GM19023 (cell line): ENCODE measurements around the gene FECH.

Experiments
- ATAC-seq: cut with Tn5 transposase; IDR thresholded peaks from one replicate; pipeline ENCODE4 v1.9.1; 2021; ENCODE audit warnings: mild to moderate bottlenecking, moderate library complexity; ENCODE audit not compliant: unreplicated experiment

FECH gene

DNA sequence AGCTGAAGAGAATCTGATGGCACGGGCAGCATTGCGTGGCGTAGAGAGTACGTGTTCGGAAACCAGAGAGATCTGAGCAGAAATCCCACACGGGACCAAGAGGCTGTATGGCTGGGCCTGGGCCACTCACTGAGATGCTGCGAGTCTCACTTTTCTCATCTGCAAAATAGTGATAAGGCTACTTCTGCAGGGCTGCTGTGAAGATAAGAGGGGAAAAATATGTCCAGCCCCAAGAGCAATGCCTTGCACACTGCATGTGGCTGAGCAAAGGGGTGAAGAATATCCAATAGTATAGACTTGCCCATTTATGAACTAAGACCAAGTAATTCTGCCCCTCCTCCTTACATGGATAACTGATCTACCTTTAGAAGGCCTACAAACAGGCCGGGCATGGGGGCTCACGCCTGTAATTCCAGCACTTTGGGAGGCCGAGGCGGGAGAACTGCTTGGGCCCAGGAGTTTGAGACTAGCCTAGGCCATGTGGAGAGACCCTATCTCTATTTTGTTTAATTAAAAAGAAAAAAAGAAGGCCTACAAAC, 3.1 kb downstream of the FECH start:
- no peak for ATAC-seq

- ATAC-seq, result peak; percentile 71
Measured at GRCh38 chr18:57581301-57581934, 5.1 kb downstream of the FECH start.

DNA sequence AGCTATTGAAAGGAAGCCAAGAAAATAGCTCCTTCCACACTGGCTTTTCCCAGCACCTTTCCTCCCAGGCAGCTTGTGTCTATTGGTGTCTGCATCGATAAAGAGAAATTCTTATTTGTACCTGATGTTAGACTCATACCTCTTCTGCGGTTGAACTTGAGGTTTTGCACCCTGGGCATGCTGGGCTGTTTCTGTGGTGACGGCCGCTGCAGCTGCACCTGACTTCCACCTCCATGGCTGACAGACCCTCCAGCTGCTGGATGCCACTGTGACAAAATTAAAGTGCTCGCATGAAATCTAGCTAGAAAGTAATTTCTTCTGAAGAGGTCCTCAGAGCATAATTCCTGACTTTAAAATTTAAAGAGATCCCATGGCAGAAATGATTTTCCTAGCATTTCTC, 6.6 kb downstream of the FECH start:
- no peak for ATAC-seq

DNA sequence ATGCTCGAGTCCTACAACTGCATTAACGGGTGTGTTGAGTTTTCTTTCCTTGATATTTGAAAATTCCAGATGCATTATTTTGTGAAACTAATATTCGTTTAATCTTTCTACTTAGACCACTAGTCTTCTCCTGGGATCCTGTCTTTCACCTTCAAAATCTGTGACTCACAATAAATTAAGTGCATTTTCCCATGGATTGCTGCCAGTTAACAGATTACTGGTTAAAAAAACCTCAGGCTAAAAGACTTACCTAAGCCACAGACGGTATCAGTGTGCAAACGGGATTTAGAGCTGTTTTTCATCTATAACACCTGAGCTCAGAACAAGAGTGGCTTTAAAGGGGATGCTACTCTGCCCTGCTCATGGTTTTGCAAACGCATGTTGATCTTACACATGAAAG, 10.2 kb downstream of the FECH start:
- ATAC-seq, result no peak

GRCh38 chr18:57575542-57575941, 11.0 kb downstream of the FECH start:
- no peak for ATAC-seq

DNA sequence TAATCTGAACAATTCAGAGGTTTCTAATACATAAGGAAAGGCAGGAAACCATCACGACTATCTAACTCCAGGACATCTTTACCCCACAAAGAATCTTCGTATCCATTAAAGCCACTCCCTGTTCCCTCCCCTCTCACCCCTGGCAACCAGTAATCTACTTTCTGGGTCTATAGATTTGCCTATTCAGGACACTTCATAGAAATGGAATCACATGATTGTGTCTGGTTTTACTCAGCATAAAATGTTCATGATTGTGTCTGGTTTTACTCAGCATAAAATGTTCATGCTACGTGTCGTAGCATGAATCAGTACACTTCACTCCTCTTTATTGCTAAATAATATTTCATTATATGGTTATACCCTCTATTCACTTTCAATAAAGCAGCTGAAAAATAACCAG, 11.6 kb downstream of the FECH start:
- no peak for ATAC-seq

DNA sequence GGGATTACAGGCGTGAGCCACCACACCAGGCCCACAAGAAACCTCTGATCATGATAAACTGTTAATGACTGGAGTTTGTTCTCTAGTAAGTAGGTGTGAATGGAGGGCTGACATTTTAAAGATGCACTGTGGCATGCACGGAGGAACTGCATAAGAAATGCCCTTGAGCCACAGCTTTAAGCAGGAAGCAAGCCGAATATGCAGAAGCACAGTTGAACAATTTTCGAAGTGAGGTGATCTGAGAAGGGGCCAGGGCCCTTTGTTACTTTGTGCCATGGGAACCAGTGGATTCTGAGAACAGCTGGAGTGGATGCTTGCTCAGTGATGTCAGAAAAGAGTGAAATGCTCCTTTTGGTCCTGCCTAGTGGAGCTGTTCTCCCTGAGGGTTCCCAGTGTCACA, 16.3 kb downstream of the FECH start:
- ATAC-seq, result no peak

DNA sequence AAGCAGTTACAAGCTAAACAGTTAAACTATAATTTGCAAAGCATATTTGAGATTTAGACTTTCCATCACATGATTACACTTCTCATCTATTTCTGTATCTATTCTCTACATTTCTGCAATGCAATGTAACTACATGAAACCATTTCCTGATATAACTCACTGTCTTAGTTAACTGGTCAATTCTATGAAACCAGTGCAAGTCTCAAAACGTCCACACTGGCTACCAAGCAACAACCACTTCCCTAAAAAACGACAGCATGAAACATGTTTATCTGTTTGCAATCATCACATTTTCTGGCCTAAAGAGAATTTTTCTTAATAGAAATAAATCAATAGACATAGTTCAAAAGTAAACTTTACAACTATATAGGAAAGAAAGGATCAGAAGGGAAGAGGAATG, 17.4 kb downstream of the FECH start:
- no peak for ATAC-seq

DNA sequence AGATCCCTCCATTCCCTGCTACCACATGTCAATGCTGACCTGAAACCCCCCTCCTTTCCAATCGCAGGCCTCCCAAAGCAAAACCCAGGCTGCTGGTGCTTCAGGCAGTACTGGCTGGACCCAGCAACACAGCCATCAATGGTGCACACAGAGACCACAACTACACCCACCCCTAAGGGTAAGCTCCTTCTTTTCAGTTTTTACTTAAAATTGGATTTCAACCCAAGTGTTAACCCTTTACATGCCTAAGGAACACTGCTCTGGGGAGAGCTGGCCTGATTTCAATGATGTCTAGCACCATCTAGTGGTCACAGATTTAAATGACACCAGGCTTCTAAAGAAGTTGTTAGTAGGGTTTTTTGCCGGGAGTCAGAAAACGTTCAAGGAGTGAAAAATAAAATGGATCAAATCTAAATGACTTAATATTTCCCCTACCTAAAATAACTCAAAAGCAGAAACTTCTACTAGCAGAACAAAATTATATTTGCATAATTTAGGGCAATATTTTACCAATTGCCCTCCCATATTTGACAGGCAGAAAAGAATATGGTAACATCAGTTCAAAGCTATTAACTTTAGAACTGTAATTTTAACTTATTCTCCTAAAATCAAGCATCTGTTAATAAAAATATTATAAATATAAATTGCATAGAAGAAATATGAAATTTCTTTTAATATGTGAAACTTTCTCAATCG, 24.6 kb downstream of the FECH start:
- no peak for ATAC-seq

DNA sequence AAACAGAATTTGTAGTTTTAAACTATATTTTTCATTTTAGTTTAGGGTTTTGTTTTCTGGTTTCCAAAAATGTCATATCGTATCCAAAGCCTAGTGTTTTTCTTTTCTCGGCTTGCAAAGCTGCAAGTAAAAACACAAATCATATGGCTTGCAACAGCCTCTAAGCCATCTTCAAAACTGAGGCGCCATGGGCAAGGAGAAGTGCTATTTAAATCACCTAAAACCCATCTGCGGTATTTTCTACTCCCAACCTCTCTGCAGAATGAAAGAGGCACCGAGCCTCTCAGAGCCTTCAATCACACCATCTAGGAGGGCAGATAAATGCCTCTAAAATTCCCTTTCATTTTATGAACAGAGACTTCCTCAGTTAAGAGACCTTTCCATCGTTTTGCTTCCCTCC, 25.2 kb downstream of the FECH start:
- ATAC-seq, result no peak

GRCh38 chr18:57559314-57559713, 27.2 kb downstream of the FECH start:
- no peak for ATAC-seq

GRCh38 chr18:57555134-57555533, 31.4 kb downstream of the FECH start:
- no peak for ATAC-seq

GRCh38 chr18:57550510-57550909, 36.0 kb downstream of the FECH start:
- no peak for ATAC-seq

DNA sequence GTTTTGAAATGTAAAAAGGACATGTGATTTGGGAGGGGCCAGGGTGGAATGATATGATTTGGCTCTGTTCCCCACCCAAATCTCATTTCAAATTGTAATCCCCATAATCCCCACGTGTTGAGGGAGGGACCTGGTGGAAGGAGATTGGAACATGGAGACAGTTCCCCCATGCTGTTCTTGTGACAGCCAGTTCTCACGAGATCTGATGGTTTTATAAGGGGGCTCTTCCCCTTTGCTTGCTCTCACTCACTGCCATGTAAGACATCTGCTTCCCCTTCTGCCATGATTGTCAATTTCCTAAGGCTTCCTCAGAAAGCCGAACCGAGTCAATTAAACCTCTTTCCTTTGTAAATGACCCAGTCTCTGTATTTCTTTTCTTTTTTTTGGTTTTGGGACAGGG, 39.2 kb downstream of the FECH start:
- ATAC-seq, result no peak

- ATAC-seq, result peak; percentile 70
Measured at GRCh38 chr18:57544936-57545660, 41.4 kb downstream of the FECH start.

- no peak for ATAC-seq
Measured at GRCh38 chr18:57543560-57543959, 42.9 kb downstream of the FECH start.

DNA sequence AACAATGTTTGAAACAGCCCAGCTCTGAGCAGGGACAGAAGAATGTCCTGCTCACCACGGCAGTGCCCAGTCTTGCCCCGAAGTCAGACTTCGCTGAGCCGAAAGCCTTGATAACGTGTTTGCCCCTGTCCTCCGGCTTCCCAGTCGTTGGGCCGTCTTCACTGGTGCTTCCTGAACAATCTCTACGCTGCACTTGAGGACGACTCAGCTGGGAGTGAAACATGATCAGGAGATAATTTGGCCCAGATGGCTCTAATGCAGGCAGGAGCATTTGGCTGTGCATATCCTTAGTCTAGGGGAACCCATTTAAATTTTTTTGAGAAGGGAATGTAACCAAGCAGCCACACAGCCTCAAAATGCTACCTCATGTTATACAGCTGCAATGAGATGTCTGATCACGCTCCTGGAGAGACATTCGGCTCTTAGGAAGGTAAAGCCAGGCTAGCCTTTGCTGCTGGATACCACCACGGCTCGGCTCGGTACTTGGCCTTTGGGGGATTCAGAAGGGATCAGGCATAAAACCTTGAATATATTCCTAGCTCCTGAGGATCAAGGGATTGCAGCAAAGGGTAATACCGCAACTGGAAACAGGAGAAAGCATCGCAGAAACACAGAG, 43.6 kb downstream of the FECH start:
- no peak for ATAC-seq

DNA sequence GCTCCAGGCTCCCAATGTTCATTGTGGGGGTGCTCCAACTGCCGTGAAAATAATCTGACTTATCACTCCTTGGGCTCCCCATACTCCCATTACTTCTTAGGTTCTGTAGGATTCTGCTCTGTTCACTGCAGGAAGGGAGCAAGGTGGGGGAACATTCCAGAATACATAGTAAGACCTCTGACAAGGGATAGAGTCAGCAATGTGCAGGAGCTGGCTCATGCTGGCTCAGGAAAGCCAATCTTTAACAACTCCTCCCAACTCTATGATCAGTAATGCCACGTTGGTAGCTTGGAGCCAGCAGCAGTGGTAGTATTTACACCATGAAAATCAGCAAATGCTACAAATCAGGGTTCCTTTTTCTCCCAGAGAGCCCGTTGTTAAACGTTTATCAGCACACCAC, 44.4 kb downstream of the FECH start:
- ATAC-seq, result no peak

DNA sequence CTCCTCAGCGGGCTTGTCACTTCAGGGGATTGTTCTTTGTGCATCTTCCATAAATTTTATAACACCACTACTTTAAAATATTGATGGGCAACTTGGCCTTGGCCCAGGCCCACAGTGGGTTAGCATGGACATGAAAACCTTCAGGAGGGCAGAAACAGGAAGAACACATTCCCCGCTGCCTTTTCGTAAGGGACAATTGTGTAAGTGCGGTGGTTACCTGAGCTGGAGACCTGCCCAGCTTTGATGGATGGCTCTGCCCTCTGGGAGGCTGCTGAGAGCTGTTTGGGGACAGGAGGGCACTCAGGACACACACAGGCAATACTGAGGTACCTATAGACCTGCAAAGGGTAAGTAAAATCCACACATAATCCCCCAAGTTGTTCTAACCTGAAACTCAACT, 46.8 kb downstream of the FECH start:
- no peak for ATAC-seq

DNA sequence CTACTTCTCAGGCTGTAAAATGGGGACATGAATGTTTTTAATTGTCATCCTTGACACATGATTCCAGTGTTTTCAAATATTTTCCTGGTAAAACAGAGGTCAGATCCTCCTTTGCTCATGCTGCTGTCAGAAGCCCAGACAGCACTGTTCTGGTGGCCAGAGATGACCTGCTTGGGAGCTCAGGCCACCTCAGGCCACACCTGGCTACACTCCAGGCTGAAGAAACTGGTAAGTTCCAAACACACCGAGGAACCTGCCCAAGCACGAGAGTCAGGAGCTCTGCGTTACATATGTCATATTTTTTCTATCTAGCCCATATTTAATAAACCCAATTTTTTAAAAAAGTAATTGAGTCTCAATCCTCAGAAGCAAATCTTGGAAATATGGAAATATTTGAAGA, 47.9 kb downstream of the FECH start:
- ATAC-seq, result no peak

- ATAC-seq, result no peak
Measured at GRCh38 chr18:57534511-57534909, 52.0 kb downstream of the FECH start.
